GM23338 (cell line): ENCODE measurements around the gene GSTM1. TPM values are rescaled to one million over a fixed set of nuclear protein-coding genes. Genes with fewer than 3 reads are reported as not detected.

ENCODE experiments used
- ATAC-seq: fragments of 200-7000 bp; cut with Tn5 transposase; 3 replicates; pipeline ENCODE4 v1.9.1; 2020
- DNase-seq: peaks from one replicate; pipeline ENCODE4 v3.0.0-alpha.2; 2015; ENCODE audit warnings: low spot score
- H2AFZ ChIP-seq: fragments of 200-600 bp; sonication (generic); 2 replicates; pipeline ENCODE4 v1.8.0; 2016; ENCODE audit warnings: antibody characterized with exemption, mild to moderate bottlenecking, moderate library complexity
- H3F3A ChIP-seq: fragments of 200-600 bp; sonication (generic); replicated peaks from 2 replicates; pipeline ENCODE4 v1.8.0; 2017; ENCODE audit warnings: antibody characterized with exemption, mixed run types, low read depth
- H3K27ac ChIP-seq: fragments of 200-600 bp; sonication (generic); 2 replicates; pipeline ENCODE4 v1.6.1; 2016; ENCODE audit warnings: low read depth
- H3K27me3 ChIP-seq: fragments of 200-600 bp; sonication (generic); 2 replicates; pipeline ENCODE4 v1.8.0; 2016; ENCODE audit warnings: mild to moderate bottlenecking, mixed run types, moderate library complexity; ENCODE audit not compliant: insufficient read depth
- H3K36me3 ChIP-seq: fragments of 200-600 bp; sonication (generic); 2 replicates; pipeline ENCODE4 v1.8.0; 2016; ENCODE audit warnings: mild to moderate bottlenecking; ENCODE audit not compliant: insufficient read depth
- H3K4me1 ChIP-seq: fragments of 200-600 bp; sonication (generic); 2 replicates; pipeline ENCODE4 v1.8.0; 2016; ENCODE audit warnings: mild to moderate bottlenecking, moderate library complexity; ENCODE audit not compliant: insufficient read depth
- H3K4me2 ChIP-seq: fragments of 200-600 bp; sonication (generic); 2 replicates; pipeline ENCODE4 v1.7.1; 2017; ENCODE audit warnings: mixed run types
- H3K4me3 ChIP-seq: fragments of 200-600 bp; sonication (generic); 2 replicates; pipeline ENCODE4 v1.6.1; 2016; ENCODE audit warnings: mixed run types
- H3K79me2 ChIP-seq: fragments of 200-600 bp; sonication (generic); replicated peaks from 2 replicates; pipeline ENCODE4 v1.8.0; 2017; ENCODE audit warnings: mild to moderate bottlenecking; ENCODE audit not compliant: insufficient read depth
- H3K9me2 ChIP-seq: fragments of 200-600 bp; sonication (generic); 2 replicates; pipeline ENCODE4 v1.8.0; 2017; ENCODE audit not compliant: insufficient read depth
- H4K20me1 ChIP-seq: fragments of 200-600 bp; sonication (generic); replicated peaks from 2 replicates; pipeline ENCODE4 v1.8.0; 2017; ENCODE audit warnings: mild to moderate bottlenecking; ENCODE audit not compliant: insufficient read depth
- H3K27ac Mint-ChIP-seq: 2 replicates; pipeline ENCODE4 v1.8.0; 2020; ENCODE audit warnings: inconsistent platforms, mild to moderate bottlenecking, moderate library complexity, mixed read lengths
- H3K27me3 Mint-ChIP-seq: 3 replicates; pipeline ENCODE4 v1.8.0; 2022; ENCODE audit warnings: low read depth, mild to moderate bottlenecking, moderate library complexity, mixed read lengths, inconsistent platforms; ENCODE audit not compliant: insufficient read depth, poor library complexity
- H3K36me3 Mint-ChIP-seq: 3 replicates; pipeline ENCODE4 v1.8.0; 2021; ENCODE audit warnings: low read depth, mild to moderate bottlenecking, inconsistent platforms, moderate library complexity, mixed read lengths
- H3K4me1 Mint-ChIP-seq: 3 replicates; pipeline ENCODE4 v1.8.0; 2020; ENCODE audit warnings: mild to moderate bottlenecking, inconsistent platforms, mixed read lengths
- H3K4me3 Mint-ChIP-seq: 3 replicates; pipeline ENCODE4 v1.8.0; 2021; ENCODE audit warnings: moderate library complexity, mild to moderate bottlenecking, inconsistent platforms, mixed read lengths
- H3K9me3 Mint-ChIP-seq: 3 replicates; pipeline ENCODE4 v1.8.0; 2020; ENCODE audit warnings: moderate library complexity, mild to moderate bottlenecking, inconsistent platforms, mixed read lengths
- CREB1 ChIP-seq: fragments of 250-450 bp; sonication (Bioruptor Pico); IDR thresholded peaks from 2 replicates; pipeline ENCODE4 v1.5.0; 2020; ENCODE audit warnings: low read depth, mild to moderate bottlenecking, moderate library complexity
- EZH2 ChIP-seq: fragments of 200-600 bp; sonication (generic); IDR thresholded peaks from one replicate; pipeline ENCODE4 v1.8.0; 2017; ENCODE audit warnings: antibody characterized with exemption, mild to moderate bottlenecking, low read depth; ENCODE audit not compliant: unreplicated experiment
- EZH2phosphoT487 ChIP-seq: fragments of 200-600 bp; sonication (generic); IDR thresholded peaks from one replicate; pipeline ENCODE4 v1.8.1; 2018; ENCODE audit warnings: antibody characterized with exemption; ENCODE audit not compliant: unreplicated experiment
- JUNB ChIP-seq: IDR thresholded peaks from one replicate; pipeline ENCODE4 v1.6.1; 2016; ENCODE audit warnings: antibody characterized with exemption; ENCODE audit not compliant: unreplicated experiment
- NANOG ChIP-seq: IDR thresholded peaks from 2 replicates; pipeline ENCODE4 v1.6.1; 2016; ENCODE audit warnings: antibody characterized with exemption, borderline replicate concordance
- POLR2AphosphoS5 ChIP-seq: IDR thresholded peaks from 2 replicates; pipeline ENCODE4 v1.6.1; 2016; ENCODE audit warnings: antibody characterized with exemption, low read depth
- STAT1 ChIP-seq: IDR thresholded peaks from one replicate; pipeline ENCODE4 v1.6.1; 2016; ENCODE audit warnings: antibody characterized with exemption; ENCODE audit not compliant: unreplicated experiment
- ZNF114 ChIP-seq: fragments of 250-450 bp; sonication (Bioruptor Pico); IDR thresholded peaks from 2 replicates; pipeline ENCODE4 v1.5.0; 2020; ENCODE audit warnings: mild to moderate bottlenecking, moderate library complexity
- ZNF331 ChIP-seq: fragments of 250-450 bp; sonication (Bioruptor Pico); IDR thresholded peaks from 2 replicates; pipeline ENCODE4 v1.5.0; 2020; ENCODE audit warnings: low read depth, mild to moderate bottlenecking, moderate library complexity
- polyA plus RNA-seq: library from polyadenylated mRNA; unstranded; fragments of >200 nt; fragmentation: Nextera tagmentation; extraction: Ambion mirVana; gene quantifications from 2 replicates; pipeline ENCODE4 v1.2.1, GENCODE V29; 2016
- total RNA-seq: library from RNA; depleted of rRNA; stranded (reverse); fragments of >200 nt; shearing (Covaris generic); gene quantifications from 2 replicates; pipeline ENCODE4 v1.2.3, GENCODE V29; 2014
- TF ChIP-seq, protein P1 (sequence below): IDR thresholded peaks from one replicate; pipeline ENCODE4 v1.6.1; 2018; ENCODE audit warnings: antibody characterized with exemption; ENCODE audit not compliant: unreplicated experiment
- TF ChIP-seq, protein P2 (sequence below), 2 experiments: fragments of 200-600 bp in 1 of 2; sonication (generic) in 1 of 2; conservative IDR thresholded peaks; 2 replicates each; pipeline versions ENCODE4 v1.5.1 to v1.6.1; 2016 to 2017; ENCODE audit warnings: antibody characterized with exemption in 2 of 2, low read depth in 2 of 2, mild to moderate bottlenecking in 2 of 2, moderate library complexity in 1 of 2
- TF ChIP-seq, protein P3 (sequence below): IDR thresholded peaks from 2 replicates; pipeline ENCODE4 v1.6.1; 2016; ENCODE audit warnings: antibody characterized with exemption
- TF ChIP-seq, protein P4 (sequence below): fragments of 250-450 bp; sonication (Bioruptor Pico); IDR thresholded peaks from 2 replicates; pipeline ENCODE4 v1.5.0; 2020; ENCODE audit warnings: mild to moderate bottlenecking, moderate library complexity

The GSTM1 gene
- total and polyA plus RNA-seq, 2 experiments from 2014 or later: not detected

DNA sequence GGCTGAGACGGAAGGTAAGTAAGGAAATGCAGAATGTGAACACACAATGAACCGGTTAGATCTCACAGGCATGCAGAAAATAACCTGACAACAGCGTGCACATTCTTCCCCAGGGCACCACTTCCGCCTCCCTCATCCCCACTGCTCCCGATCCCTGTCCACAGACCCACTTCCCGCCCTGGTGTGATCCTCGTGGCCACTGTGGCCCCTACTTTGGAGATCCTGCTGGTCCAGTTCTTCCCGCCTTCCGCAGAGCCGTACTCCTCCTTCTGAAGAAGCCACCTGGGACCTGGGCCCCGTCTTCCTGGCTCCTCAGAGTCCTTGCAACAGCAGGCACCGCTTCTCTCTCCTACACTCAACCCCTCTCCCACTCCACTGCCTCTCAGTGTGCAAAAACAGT, 33.1 kb upstream of the GSTM1 start:
- Histone ChIP-seq H3K4me3 (no peak overlapping the region), H3K36me3 (no peaks in the 10 kb centered on the region), H3F3A (peaks cover 6% of the 10 kb centered on the region), H3K4me2 (peak overlapping the region; percentile 86), H3K79me2 (no peaks in the 10 kb centered on the region), H3K9me2 (no peaks in the 10 kb centered on the region), H2AFZ (no peak overlapping the region), H3K4me1 (peaks cover 10% of the 10 kb centered on the region; the same call in 1 of the 2 replicates), H3K27ac (no peak overlapping the region), H3K27me3 (peaks cover 18% of the 10 kb centered on the region), H4K20me1 (no peaks in the 10 kb centered on the region; the same call in 1 of the 2 replicates)
- Mint-ChIP-seq H3K27me3 (peaks cover 5% of the 10 kb centered on the region), H3K4me3 (no peak overlapping the region; the same call in 2 of the 3 replicates), H3K27ac (no peak overlapping the region), H3K36me3 (no peaks in the 10 kb centered on the region), H3K4me1 (peaks cover 11% of the 10 kb centered on the region), H3K9me3 (no peaks in the 10 kb centered on the region)
- ATAC-seq (no peak), DNase-seq (no peak)
- no peak for TF ChIP-seq ZNF114 (CRISPR knock-in tag)
- TF ChIP-seq EZH2: no peak
- no peak for TF ChIP-seq STAT1
- no peak for TF ChIP-seq CREB1
- TF ChIP-seq EZH2phosphoT487: no peak
- TF ChIP-seq, protein P1, sequence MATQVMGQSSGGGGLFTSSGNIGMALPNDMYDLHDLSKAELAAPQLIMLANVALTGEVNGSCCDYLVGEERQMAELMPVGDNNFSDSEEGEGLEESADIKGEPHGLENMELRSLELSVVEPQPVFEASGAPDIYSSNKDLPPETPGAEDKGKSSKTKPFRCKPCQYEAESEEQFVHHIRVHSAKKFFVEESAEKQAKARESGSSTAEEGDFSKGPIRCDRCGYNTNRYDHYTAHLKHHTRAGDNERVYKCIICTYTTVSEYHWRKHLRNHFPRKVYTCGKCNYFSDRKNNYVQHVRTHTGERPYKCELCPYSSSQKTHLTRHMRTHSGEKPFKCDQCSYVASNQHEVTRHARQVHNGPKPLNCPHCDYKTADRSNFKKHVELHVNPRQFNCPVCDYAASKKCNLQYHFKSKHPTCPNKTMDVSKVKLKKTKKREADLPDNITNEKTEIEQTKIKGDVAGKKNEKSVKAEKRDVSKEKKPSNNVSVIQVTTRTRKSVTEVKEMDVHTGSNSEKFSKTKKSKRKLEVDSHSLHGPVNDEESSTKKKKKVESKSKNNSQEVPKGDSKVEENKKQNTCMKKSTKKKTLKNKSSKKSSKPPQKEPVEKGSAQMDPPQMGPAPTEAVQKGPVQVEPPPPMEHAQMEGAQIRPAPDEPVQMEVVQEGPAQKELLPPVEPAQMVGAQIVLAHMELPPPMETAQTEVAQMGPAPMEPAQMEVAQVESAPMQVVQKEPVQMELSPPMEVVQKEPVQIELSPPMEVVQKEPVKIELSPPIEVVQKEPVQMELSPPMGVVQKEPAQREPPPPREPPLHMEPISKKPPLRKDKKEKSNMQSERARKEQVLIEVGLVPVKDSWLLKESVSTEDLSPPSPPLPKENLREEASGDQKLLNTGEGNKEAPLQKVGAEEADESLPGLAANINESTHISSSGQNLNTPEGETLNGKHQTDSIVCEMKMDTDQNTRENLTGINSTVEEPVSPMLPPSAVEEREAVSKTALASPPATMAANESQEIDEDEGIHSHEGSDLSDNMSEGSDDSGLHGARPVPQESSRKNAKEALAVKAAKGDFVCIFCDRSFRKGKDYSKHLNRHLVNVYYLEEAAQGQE: no peak
- no peak for TF ChIP-seq POLR2AphosphoS5
- TF ChIP-seq, protein P2, sequence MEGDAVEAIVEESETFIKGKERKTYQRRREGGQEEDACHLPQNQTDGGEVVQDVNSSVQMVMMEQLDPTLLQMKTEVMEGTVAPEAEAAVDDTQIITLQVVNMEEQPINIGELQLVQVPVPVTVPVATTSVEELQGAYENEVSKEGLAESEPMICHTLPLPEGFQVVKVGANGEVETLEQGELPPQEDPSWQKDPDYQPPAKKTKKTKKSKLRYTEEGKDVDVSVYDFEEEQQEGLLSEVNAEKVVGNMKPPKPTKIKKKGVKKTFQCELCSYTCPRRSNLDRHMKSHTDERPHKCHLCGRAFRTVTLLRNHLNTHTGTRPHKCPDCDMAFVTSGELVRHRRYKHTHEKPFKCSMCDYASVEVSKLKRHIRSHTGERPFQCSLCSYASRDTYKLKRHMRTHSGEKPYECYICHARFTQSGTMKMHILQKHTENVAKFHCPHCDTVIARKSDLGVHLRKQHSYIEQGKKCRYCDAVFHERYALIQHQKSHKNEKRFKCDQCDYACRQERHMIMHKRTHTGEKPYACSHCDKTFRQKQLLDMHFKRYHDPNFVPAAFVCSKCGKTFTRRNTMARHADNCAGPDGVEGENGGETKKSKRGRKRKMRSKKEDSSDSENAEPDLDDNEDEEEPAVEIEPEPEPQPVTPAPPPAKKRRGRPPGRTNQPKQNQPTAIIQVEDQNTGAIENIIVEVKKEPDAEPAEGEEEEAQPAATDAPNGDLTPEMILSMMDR (conservative IDR thresholded peaks at IDR 0.05; ENCODE audit: low read depth in 2 of 2): no peak
- TF ChIP-seq JUNB: no peak
- TF ChIP-seq, protein P3, sequence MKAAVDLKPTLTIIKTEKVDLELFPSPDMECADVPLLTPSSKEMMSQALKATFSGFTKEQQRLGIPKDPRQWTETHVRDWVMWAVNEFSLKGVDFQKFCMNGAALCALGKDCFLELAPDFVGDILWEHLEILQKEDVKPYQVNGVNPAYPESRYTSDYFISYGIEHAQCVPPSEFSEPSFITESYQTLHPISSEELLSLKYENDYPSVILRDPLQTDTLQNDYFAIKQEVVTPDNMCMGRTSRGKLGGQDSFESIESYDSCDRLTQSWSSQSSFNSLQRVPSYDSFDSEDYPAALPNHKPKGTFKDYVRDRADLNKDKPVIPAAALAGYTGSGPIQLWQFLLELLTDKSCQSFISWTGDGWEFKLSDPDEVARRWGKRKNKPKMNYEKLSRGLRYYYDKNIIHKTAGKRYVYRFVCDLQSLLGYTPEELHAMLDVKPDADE: no peak
- TF ChIP-seq NANOG: no peak
- TF ChIP-seq ZNF331 (CRISPR knock-in tag): no peak
- TF ChIP-seq, protein P4, sequence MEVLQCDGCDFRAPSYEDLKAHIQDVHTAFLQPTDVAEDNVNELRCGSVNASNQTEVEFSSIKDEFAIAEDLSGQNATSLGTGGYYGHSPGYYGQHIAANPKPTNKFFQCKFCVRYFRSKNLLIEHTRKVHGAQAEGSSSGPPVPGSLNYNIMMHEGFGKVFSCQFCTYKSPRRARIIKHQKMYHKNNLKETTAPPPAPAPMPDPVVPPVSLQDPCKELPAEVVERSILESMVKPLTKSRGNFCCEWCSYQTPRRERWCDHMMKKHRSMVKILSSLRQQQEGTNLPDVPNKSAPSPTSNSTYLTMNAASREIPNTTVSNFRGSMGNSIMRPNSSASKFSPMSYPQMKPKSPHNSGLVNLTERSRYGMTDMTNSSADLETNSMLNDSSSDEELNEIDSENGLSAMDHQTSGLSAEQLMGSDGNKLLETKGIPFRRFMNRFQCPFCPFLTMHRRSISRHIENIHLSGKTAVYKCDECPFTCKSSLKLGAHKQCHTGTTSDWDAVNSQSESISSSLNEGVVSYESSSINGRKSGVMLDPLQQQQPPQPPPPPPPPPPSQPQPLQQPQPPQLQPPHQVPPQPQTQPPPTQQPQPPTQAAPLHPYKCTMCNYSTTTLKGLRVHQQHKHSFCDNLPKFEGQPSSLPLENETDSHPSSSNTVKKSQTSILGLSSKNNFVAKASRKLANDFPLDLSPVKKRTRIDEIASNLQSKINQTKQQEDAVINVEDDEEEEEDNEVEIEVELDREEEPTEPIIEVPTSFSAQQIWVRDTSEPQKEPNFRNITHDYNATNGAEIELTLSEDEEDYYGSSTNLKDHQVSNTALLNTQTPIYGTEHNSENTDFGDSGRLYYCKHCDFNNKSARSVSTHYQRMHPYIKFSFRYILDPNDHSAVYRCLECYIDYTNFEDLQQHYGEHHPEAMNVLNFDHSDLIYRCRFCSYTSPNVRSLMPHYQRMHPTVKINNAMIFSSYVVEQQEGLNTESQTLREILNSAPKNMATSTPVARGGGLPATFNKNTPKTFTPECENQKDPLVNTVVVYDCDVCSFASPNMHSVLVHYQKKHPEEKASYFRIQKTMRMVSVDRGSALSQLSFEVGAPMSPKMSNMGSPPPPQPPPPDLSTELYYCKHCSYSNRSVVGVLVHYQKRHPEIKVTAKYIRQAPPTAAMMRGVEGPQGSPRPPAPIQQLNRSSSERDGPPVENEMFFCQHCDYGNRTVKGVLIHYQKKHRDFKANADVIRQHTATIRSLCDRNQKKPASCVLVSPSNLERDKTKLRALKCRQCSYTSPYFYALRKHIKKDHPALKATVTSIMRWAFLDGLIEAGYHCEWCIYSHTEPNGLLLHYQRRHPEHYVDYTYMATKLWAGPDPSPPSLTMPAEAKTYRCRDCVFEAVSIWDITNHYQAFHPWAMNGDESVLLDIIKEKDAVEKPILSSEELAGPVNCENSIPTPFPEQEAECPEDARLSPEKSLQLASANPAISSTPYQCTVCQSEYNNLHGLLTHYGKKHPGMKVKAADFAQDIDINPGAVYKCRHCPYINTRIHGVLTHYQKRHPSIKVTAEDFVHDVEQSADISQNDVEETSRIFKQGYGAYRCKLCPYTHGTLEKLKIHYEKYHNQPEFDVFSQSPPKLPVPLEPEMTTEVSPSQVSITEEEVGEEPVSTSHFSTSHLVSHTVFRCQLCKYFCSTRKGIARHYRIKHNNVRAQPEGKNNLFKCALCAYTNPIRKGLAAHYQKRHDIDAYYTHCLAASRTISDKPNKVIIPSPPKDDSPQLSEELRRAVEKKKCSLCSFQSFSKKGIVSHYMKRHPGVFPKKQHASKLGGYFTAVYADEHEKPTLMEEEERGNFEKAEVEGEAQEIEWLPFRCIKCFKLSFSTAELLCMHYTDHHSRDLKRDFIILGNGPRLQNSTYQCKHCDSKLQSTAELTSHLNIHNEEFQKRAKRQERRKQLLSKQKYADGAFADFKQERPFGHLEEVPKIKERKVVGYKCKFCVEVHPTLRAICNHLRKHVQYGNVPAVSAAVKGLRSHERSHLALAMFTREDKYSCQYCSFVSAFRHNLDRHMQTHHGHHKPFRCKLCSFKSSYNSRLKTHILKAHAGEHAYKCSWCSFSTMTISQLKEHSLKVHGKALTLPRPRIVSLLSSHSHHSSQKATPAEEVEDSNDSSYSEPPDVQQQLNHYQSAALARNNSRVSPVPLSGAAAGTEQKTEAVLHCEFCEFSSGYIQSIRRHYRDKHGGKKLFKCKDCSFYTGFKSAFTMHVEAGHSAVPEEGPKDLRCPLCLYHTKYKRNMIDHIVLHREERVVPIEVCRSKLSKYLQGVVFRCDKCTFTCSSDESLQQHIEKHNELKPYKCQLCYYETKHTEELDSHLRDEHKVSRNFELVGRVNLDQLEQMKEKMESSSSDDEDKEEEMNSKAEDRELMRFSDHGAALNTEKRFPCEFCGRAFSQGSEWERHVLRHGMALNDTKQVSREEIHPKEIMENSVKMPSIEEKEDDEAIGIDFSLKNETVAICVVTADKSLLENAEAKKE (CRISPR knock-in tag): no peak
